ENCODE measurements around the gene CFAP73. TPM values are rescaled to one million over a fixed set of nuclear protein-coding genes. Genes with fewer than 3 reads are reported as not detected.

Gene CFAP73
- polyA plus RNA-seq, 5 donors = 0.61 to 8.5 (median 3.6) TPM

- DNase-seq = no peak
Measured at GRCh38 chr12:113118142-113118541, 31.4 kb upstream of the CFAP73 start.

DNA sequence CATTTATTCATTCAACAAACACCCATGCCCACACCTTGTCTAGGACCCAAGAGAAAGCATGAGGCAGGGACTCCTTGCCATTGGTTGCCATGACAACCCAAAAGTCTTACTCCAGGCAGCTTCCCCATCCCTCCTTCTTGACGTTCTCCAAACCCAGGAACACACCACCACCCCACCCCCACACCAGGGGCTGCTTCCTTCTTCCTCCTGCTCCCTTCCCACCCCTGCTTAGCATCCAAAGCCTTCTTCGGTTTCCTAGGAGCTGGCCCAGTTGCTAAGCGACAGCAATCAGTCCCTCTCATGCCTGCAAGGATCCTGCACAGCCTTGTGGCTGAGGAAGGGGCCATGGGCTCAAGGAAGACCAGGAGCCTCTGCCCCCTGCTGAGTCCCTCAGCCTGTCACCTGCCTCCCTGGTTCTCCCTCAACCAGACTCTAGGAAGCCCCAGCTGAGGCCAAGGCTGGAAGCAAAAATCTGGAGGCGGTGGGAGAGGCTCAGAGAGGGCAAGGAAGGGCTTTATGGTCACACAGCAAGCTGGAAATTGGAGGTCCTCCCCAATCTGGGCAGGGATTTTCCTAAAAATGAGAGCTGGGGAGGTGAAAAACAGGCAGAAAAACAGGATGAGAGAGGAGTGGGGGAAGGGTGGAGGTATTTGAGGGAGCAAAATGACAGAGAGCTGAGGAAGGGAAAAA, 29.4 kb upstream of the CFAP73 start:
- DNase-seq = no peak

GRCh38 chr12:113120670-113121370, 28.7 kb upstream of the CFAP73 start:
- DNase-seq = no peak

DNA sequence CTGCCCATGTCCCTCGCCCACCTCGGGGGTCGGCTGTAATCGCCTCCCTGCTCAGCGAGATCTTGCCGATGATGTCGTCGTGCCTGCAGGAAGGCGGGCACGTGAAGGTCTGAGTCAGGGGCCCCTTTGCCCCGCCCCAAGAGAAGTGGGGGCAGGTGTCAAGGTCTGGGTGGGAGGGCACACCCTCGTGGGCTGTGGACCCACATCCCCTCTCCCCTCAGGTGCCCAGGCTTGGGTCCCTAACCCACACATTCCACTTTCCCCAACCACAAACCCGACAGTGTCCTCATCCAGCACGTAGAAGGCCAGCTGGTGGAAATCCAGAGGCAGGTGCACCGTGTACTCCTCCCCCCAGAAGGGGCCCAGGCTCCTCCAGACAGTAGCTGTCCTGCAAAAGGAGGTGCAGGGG, 21.7 kb upstream of the CFAP73 start:
- DNase-seq = no peak

DNA sequence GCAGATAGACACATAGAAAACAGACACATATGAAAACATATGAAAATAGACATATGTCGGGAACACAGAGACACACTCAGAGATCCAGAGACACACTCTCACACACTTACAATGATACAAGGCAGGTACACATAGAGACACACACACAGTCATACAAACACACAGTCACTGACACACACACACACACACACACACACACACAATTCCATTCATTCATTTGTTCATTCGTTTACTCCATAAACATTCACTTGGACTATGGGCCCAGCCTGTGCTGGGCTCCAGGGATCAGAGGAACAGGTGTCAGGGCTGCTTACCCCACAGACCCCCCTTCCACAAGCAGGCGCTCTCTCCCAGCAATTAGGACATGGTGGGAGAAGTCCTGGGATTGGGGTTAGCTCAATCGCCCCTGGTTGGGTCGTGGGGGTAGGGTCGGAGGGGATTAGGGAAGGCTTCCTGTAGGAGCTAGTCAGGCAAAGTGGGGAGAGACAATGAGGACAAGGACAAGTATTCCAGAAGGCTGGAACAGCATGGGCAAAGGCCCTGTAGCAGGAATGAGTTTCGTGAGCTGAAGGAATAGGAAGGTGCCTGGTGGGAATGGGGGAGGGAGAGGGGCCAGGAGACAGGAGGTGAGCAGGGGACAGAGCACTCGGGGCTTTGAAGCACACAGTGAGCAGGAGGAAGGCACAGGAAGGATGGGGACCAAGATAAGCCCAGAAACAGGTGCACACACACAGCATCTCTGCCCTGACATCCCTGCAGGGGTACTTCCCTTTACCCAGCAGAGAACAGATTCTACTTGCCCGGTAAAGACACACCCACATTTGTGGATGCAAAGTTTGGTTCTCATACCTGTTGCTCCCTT, 20.5 kb upstream of the CFAP73 start:
- no peak for DNase-seq

DNA sequence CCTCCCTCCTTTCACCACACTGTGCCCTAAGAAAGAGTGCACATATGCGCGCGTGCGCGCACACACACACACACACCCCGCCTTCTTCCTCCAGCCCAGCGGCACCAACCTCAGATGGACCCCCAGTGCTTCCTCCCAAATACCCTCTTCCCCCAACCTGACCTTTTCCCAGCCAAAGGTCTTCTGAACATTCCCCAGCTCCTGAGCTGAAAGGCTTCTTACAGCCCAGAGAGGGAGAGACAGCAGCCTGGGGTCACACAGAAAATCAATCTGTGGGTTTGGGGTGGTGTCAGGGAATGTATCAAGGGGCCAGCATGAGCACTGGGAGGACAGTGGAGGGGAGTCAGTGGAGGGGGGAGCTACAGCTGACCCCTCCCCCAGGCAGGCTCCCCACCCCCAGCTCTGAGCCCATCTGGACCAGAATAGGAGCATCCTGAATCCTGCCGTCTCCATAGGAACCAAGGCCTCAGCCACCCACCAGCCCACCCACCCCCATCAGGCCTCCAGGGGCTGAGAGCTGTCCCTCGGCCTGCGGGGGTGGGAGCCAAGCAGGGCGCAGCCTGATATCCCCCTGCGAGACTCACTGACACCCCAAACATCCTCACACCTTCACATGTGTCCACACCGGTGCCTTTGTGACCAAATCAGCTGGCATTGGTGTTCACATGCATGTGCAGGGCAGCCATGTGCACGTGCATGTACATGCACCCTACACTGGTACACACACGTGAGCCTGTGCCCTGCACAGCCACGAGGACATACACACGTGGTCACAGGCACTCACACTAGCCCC, 19.7 kb upstream of the CFAP73 start:
- no peak for DNase-seq

GRCh38 chr12:113130457-113131135, 18.9 kb upstream of the CFAP73 start:
- DNase-seq = no peak

- DNase-seq = no peak
Measured at GRCh38 chr12:113131556-113131955, 18.0 kb upstream of the CFAP73 start.

GRCh38 chr12:113133036-113133435, 16.5 kb upstream of the CFAP73 start:
- DNase-seq = no peak

- DNase-seq = no peak
Measured at GRCh38 chr12:113133666-113134065, 15.9 kb upstream of the CFAP73 start.

DNA sequence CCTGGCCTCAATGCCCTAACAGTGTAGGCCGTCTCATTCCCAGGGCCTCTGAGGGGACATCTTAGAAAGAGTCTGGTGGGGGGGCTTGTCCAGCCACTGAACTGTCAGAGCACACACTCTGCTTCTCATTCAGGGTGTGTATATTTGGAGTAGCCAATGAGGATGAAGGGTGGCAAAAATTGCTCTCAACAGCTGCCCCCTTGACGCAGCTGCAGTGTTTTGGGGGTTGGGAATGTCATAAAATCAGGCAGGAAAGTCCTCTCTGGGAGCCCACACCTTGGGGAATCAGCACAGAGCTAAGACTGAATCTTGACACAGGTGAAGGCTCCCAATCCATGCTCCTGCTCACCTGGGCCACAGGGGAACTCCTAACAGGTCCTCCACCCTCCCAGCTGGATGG, 15.5 kb upstream of the CFAP73 start:
- DNase-seq = no peak

GRCh38 chr12:113134521-113134951, 15.0 kb upstream of the CFAP73 start:
- DNase-seq = no peak

GRCh38 chr12:113135178-113136127, 14.1 kb upstream of the CFAP73 start, which contains the start of gene RASAL1:
TSS of gene RASAL1 (minus strand) at chr12:113135761. CDS start at chr12:113135462, 299 bp downstream.
- DNase-seq = no peak

GRCh38 chr12:113136128-113136989, 13.2 kb upstream of the CFAP73 start:
- no peak for DNase-seq

DNA sequence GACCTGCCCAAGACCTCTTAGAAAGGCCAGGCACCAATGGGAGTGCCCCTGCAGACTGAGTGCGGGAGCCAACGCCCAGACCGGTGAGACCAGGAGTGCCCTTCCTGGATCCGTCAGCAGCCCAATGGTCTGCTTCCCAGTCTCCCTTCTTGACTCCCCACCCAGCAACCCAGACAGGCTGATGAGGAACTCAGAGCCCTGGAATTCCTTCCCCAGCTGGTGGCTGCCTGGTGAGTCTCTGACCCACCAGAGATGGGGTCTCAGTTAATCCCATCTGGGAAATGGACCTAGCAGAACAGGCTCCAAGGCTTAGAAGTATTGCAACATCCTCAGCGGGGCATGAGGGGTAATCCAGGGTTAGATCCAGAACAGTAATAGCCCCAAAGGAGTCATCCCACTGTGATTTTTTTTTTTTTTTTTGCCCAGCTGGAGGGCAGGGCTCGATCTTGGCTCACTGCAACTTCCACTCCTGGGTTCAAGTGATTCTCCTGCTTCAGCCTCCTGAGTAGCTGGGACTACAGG, 12.5 kb upstream of the CFAP73 start:
- no peak for DNase-seq

- no peak for DNase-seq
Measured at GRCh38 chr12:113137861-113138783, 11.4 kb upstream of the CFAP73 start.

DNA sequence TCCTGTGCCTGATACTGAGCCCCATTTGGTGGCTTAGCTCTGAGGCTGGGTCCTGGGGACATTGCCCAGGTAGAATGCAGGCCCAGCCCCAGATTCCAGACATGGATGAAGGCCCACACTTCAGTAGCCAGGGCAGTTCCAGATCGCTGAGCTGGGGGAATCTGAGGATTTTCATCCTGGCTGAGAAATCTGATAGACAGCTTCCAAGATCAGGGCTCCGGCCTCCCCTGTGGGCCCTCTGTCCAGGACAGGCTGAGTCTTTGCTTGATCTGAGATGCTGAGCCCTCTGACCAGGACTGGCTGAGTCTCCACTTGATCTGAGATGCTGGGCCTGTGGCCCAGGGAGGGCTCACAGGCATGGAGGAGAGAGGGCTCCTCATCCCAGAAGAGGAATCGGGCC, 10.7 kb upstream of the CFAP73 start:
- no peak for DNase-seq

All from right lung (tissue), 5 donors.